Measurements from ENCODE around the gene KCMF1.

KCMF1 gene

DNA sequence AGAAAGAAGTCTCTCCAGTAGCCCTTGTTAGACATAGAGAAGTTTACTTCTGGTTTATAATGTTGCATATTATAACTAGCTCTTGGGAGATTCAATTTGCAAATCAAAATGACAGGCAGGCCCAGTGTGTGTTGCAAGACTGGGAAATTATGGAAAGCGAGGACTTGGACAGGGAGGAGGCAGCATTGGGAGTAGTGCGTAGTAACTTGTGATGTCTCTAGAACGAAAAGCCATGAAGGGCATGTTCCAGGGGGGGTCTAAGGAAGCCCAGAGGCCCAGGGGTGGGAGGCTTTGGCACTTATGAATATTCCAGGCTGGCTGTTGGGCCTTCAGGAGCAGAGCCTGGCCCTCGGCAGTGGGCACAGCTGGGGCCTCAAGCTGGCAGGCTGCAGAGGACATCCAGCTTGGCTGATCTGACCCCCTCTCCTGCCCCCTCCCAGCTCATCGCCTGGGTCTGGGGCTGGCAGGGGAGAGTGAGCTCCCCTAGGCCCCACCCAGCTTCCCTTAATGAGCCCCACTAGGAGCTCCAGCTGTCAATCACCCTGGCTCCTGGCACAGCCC lies 107.0 kb downstream of the KCMF1 start:
- no peak for DNase-seq (ENCODE audit: low read depth in 1 of 2, low spot score in 1 of 2)

DNA sequence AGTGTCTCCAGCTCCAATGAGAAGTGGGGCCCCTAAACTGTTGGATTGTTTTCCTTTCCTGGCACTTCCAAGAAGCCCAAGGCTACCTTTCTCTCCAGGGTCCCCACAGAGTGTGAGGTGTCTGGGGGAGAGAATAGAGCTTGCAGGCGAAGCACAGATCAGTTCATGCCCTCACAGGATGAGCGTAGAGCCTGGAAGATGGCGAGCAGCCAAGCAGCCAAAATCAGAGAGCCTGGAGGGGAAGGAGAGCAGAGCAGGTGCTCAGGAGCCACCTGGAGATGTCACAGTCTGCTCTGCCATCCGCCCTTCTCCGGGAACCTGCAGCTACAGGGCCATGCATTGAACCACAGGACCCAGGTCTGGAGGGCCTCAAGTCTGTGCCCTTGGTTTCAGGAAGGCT lies 107.6 kb downstream of the KCMF1 start:
- DNase-seq (ENCODE audit: low read depth in 1 of 2, low spot score in 1 of 2) = no peak

DNA sequence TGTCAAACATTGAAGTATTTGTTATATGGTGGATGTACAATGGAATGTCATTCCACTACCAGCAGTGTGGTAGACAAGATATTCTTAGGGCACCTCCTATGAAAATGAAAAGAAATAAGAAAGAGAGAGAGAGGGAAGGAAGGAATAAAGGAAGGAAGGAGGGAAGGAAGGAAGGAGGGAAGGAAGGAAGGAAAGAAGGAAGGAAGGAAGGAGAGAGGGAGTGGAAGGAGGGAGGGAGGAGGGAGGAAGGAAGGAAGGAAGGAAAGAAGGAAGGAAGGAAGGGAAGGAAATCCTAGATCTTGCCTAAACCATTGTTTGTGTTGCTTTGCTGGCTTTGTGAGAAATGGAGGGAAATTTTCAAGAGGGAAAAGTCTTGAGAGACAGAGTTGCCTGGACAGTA lies 112.1 kb downstream of the KCMF1 start:
- no peak for DNase-seq (ENCODE audit: low read depth in 1 of 2, low spot score in 1 of 2)

DNA sequence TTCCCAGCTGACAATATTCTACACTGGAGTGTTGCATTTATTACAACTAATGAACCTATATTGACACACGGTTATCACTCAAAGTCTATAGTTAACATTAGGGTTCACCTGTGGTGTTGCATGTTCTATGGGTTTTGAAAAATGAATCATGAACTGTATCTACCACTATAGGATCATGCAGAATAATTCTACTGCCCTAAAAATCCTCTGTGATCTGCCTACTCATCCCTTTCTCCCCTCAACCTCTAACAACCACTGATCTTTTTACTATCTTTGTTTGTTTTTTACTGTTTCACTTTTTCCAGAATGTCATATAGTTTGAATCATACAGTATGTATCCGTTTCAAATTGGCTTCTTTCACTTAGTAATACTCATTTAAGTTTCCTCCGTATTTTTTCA lies 114.6 kb downstream of the KCMF1 start:
- no peak for DNase-seq (ENCODE audit: low read depth in 1 of 2, low spot score in 1 of 2)

DNA sequence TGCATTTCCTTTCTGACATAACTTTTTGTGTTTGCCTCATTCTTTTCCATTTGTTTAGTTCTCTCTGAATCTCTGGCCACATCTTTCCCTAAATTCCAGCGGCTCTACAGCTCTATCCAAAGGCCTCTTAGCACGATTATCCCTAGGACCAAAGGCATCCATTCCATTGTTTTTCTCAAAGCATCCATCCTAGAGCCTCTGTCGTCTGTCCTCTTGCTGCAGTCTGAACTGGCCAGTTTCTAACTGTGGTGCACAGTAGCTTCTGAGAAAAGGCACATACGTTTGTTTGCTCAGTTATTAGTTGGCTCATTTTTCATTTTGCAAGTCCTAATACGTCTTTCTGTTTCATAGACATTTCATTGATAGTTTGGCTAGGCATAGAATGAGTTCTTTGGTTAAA lies 116.6 kb downstream of the KCMF1 start:
- no peak for DNase-seq (ENCODE audit: low read depth in 1 of 2, low spot score in 1 of 2)

DNA sequence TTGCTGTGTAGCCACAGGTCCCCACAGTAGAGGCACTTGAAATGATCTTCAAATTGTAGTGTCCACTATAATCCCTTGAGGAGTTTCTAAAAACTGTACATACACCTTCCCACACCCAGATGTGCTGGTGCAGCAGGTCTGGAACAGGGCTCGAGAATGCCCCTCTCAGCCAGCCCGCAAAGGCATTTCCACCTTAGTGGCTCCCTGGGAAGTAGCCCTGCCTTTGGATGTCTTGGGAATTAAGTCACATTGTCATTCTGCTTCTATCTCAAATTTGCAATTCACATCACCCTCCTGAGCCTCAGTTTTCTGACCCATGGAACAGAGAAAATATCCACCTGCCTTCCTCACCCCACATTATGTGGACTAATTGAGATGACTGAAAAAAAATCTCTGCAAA lies 118.0 kb downstream of the KCMF1 start:
- no peak for DNase-seq (ENCODE audit: low read depth in 1 of 2, low spot score in 1 of 2)

DNA sequence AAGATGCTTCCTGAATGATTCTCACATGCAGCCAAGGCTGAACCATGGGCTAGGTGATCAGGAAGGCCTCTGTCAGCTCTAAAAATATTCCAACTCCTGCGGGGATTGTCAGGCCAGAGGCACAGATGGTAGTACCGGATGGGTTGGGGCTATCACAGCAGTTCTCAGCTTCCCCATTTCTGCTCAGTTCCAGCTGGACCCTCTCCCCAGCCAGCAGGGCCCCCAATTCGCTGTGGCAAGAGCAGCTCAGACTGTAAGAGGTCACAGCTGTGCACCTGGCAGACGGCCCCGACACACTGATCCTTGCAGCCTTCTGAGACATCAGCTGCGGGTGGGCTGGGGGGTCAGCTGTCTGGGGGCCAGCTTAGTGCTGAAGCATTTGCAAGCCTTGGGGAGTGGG lies 118.6 kb downstream of the KCMF1 start:
- DNase-seq (ENCODE audit: low read depth in 1 of 2, low spot score in 1 of 2) = no peak

DNA sequence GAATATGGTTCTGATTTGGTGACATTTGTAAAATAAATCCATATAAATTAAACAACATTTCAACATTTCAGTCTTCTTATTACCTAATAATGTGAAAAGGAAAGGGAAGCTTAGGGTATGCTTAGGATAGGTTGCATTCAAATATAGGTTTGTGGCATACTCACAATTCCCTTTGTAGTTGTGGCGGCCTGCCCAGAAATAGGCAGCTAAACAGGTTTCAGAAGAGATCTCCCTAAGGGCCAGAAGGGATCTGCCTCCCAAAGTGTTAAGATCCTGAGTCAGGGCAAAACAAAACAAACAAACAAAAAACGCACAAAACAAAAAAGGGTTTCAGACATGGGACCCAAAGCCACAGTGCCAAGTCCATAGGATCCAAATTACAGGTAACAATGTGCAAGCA lies 120.9 kb downstream of the KCMF1 start:
- no peak for DNase-seq (ENCODE audit: low read depth in 1 of 2, low spot score in 1 of 2)

DNA sequence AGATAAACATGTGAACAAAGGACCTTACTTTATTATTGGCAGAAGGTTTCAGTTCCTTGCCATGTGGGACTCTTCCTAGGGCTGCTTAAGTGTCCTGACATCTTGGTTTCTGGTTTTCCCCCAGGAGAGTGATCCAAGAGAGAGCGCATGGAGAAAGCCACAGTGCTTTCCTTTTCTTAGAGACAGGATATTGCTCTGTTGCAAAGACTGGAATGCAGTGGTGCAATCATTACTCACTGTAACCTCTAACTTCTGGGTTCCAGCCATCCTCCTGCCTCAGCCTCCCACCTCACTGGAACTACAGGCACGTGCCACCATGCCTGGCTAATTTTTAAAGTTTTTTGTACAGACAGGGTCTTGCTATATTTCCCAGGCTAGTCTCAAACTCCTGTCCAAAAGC lies 124.1 kb downstream of the KCMF1 start:
- no peak for DNase-seq (ENCODE audit: low read depth in 1 of 2, low spot score in 1 of 2)

DNA sequence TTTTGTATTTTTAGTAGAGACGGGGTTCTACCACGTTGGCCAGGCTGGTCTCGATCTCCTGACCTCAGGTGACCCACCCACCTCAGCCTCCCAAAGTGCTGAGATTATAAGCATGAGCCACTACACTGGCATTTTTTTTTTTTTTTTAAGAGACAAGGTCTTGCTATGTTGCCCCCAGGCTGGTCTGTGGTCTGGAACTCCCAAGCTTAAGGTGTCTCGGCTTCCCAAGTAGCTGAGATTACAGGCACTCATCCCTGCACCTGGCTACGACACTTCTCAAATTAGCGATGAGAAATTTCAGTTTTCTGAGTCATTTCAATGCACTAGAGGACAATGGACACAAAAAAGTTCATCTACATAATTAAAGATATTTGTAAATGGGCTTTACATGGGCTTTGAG lies 125.7 kb downstream of the KCMF1 start:
- DNase-seq (ENCODE audit: low read depth in 1 of 2, low spot score in 1 of 2) = no peak

DNA sequence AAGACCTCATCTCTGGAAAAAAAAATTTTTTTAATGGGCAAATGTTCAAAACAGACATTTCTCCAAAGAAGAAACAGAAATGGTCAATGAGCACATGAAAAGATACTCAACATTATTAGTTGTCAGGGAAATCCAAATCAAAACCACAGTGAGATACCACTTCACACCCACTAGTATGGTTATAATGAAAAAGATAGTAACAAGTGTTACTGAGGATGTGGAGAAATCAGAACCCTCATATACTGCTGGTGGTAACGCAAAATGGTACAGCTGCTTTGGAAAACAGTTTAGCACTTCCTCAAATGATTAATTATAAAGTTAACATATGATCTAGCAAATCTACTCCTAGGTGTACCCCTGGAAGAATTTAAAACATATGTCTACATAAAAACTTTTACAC lies 133.3 kb downstream of the KCMF1 start:
- DNase-seq (ENCODE audit: low read depth in 1 of 2, low spot score in 1 of 2) = no peak

DNA sequence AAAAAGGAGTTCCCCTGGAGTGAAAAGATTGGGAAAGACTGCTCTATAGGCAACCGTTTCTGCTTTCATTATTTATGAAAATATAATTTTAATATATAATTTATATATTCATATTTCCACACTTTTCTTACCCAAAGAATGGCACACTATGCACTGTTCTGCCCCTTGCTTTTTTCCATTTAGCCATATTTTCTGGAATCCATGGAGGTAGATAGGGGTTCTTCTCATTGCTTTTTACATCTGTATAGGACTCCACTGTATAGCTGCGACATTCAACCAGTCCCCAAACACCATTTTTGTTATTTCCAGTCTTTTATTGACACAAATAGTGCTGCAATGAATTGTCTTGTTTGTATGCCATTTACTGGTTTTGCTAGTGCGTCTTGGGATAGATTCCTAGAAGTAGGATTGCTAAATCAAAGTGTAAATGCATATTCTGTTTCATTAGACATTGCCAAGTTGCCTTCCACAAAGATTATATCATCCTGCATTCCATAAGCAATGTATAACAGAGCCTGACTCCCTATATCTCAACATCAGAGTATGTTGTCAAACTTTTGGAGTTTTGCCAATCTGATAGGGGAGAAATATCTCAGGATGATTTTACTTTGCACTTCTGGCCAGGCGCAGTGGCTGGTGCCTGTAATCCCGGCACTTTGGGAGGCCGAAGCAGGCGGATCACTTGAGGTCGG lies 135.7 kb downstream of the KCMF1 start:
- no peak for DNase-seq (ENCODE audit: low read depth in 1 of 2, low spot score in 1 of 2)
